Vagina (tissue), 2 donors: ENCODE data around the gene CAPZA2. TPM values are rescaled to one million over a fixed set of nuclear protein-coding genes. Genes with fewer than 3 reads are reported as not detected.

Source experiments
- DNase-seq, 2 donors: peaks; one replicate each; pipeline ENCODE4 v3.0.0-alpha.2; 2017; ENCODE audit errors: extremely low spot score in 2 of 2
- H3K27ac ChIP-seq: fragments of 200-600 bp; sonication (generic); one replicate; pipeline ENCODE4 v1.5.1; 2019
- H3K27me3 ChIP-seq: fragments of 200-600 bp; sonication (generic); one replicate; pipeline ENCODE4 v1.5.1; 2019
- H3K36me3 ChIP-seq, 2 donors: fragments of 200-600 bp; sonication (generic); one replicate each; pipeline ENCODE4 v1.5.1; 2017 to 2019
- H3K4me1 ChIP-seq: fragments of 200-600 bp; sonication (generic); one replicate; pipeline ENCODE4 v1.5.1; 2019
- H3K4me3 ChIP-seq, 2 donors: fragments of 200-600 bp; sonication (generic); 1 replicate in 1 of 2; 2 replicates in 1 of 2; pipeline ENCODE4 v1.5.1; 2016 to 2019
- H3K9me3 ChIP-seq: fragments of 200-600 bp; sonication (generic); one replicate; pipeline ENCODE4 v1.5.1; 2019
- POLR2A ChIP-seq, 2 donors: fragments of 450-650 bp; IDR thresholded peaks; one replicate each; pipeline ENCODE4 v1.6.1; 2017; ENCODE audit warnings: antibody characterized with exemption in 2 of 2, mild to moderate bottlenecking in 2 of 2, moderate library complexity in 2 of 2
- POLR2AphosphoS5 ChIP-seq, 2 donors: sonication (generic); formaldehyde crosslinking; IDR thresholded peaks; one replicate each; pipeline ENCODE4 v1.9.0; 2017; ENCODE audit warnings: antibody characterized with exemption in 2 of 2, mild to moderate bottlenecking in 2 of 2, low read depth in 1 of 2; ENCODE audit not compliant: insufficient read depth in 1 of 2
- intact Hi-C: fragments of 100-400 bp; cut with DNase I; formaldehyde crosslinking; loops from one replicate; pipeline ENCODE4 v1.15.1; 2023
- total RNA-seq: library from RNA; depleted of rRNA; stranded (reverse); fragments of >200 nt; gene quantifications from one replicate; pipeline ENCODE4 v1.2.3, GENCODE V29; 2016
- TF ChIP-seq, protein P1 (sequence below), 3 experiments: fragments of 450-650 bp in 2 of 3; fragments of 200-600 bp in 1 of 3; sonication (generic) in 1 of 3; IDR thresholded peaks; one replicate each; pipeline ENCODE4 v1.5.1; 2017 to 2019; ENCODE audit warnings: antibody characterized with exemption in 3 of 3, mild to moderate bottlenecking in 2 of 3, moderate library complexity in 2 of 3

CAPZA2 gene
- total RNA-seq, 1 donor from 2014 or later: 86.2 TPM

GRCh38 chr7:116877443-116878217 is 15.2 kb downstream of the CAPZA2 start:
- Histone ChIP-seq H3K4me3 (no peak overlapping the region), H3K4me1 (peaks cover 42% of the 10 kb centered on the region), H3K27ac (no peak overlapping the region), H3K36me3 (no peaks in the 10 kb centered on the region), H3K9me3 (no peaks in the 10 kb centered on the region), H3K27me3 (no peaks in the 10 kb centered on the region)
- no peak for DNase-seq
- intact Hi-C loops: no loop called here
- TF ChIP-seq POLR2AphosphoS5 (IDR thresholded peaks at IDR 0.05; ENCODE audit: insufficient read depth in 1 of 2, low read depth in 1 of 2) (no peak), POLR2A (IDR thresholded peaks at IDR 0.05) (no peak)
- TF ChIP-seq, protein P1, sequence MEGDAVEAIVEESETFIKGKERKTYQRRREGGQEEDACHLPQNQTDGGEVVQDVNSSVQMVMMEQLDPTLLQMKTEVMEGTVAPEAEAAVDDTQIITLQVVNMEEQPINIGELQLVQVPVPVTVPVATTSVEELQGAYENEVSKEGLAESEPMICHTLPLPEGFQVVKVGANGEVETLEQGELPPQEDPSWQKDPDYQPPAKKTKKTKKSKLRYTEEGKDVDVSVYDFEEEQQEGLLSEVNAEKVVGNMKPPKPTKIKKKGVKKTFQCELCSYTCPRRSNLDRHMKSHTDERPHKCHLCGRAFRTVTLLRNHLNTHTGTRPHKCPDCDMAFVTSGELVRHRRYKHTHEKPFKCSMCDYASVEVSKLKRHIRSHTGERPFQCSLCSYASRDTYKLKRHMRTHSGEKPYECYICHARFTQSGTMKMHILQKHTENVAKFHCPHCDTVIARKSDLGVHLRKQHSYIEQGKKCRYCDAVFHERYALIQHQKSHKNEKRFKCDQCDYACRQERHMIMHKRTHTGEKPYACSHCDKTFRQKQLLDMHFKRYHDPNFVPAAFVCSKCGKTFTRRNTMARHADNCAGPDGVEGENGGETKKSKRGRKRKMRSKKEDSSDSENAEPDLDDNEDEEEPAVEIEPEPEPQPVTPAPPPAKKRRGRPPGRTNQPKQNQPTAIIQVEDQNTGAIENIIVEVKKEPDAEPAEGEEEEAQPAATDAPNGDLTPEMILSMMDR (IDR thresholded peaks at IDR 0.05): no peak

DNA sequence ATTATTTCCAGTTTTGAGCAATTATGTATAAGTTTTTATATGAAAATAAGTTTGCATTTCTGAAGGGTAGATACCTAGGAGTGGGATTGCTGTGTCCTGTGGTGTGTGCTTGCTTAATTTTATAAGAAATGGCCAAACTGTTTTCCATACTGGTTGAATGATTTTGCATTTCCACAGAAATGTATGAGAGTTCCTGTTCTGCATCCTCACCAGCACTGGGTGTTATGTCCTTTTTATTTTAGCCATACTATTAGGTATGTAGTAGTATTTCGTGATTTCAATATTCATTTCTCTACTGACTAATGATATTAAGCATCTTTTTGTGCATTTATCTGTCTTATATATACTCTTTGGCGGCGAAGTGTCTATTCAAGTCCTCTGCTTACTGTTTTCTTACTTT is 22.3 kb downstream of the CAPZA2 start:
- H3K9me3 ChIP-seq: no peaks in the 10 kb centered on the region
- TF ChIP-seq POLR2A (IDR thresholded peaks at IDR 0.05) (no peak), POLR2AphosphoS5 (IDR thresholded peaks at IDR 0.05; ENCODE audit: insufficient read depth in 1 of 2, low read depth in 1 of 2) (no peak)
- TF ChIP-seq, protein P1 (IDR thresholded peaks at IDR 0.05): no peak
- no peak for DNase-seq
- H3K4me1 ChIP-seq: peaks cover 22% of the 10 kb centered on the region
- intact Hi-C loops: no loop called here
- no peaks in the 10 kb centered on the region for H3K27me3 ChIP-seq
- no peak overlapping the region for H3K27ac ChIP-seq
- peaks cover 0 to 9% of the 10 kb centered on the region in 2 donors for H3K36me3 ChIP-seq
- H3K4me3 ChIP-seq: no peak overlapping the region

DNA sequence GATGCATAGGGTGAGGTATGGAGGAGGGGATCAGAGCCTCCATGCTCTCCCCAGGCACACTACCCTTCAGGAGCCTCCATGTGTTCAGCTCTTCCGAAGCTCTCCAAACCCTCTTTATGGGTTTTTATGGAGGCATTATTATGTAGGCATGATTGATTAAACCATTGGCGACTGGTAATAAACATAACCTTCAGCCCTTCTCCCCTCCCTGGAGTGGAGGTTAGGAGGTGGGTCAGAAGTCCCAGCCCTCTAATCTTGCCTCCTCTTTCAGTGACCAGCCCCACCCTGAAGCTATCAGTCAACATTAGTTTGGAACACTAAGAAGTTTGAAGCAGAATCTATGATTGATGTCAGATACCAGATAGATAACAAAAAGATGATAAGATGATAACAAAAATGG is 23.3 kb downstream of the CAPZA2 start:
- Histone ChIP-seq H3K27me3 (no peaks in the 10 kb centered on the region), H3K27ac (no peak overlapping the region), H3K36me3 (peaks cover 0 to 9% of the 10 kb centered on the region in 2 donors), H3K4me3 (no peak overlapping the region), H3K4me1 (peaks cover 22% of the 10 kb centered on the region), H3K9me3 (no peaks in the 10 kb centered on the region)
- TF ChIP-seq POLR2AphosphoS5 (IDR thresholded peaks at IDR 0.05; ENCODE audit: insufficient read depth in 1 of 2, low read depth in 1 of 2): no peak
- TF ChIP-seq, protein P1 (IDR thresholded peaks at IDR 0.05): no peak
- TF ChIP-seq POLR2A (IDR thresholded peaks at IDR 0.05): no peak
- intact Hi-C loops: no loop called here
- DNase-seq: no peak

- Histone ChIP-seq H3K27ac (no peak overlapping the region), H3K4me1 (peaks cover 18% of the 10 kb centered on the region), H3K9me3 (no peaks in the 10 kb centered on the region), H3K4me3 (no peak overlapping the region), H3K27me3 (no peaks in the 10 kb centered on the region), H3K36me3 (peaks cover 0 to 9% of the 10 kb centered on the region in 2 donors)
- TF ChIP-seq POLR2A (IDR thresholded peaks at IDR 0.05): no peak
- TF ChIP-seq, protein P1 (IDR thresholded peaks at IDR 0.05): no peak
- no peak for TF ChIP-seq POLR2AphosphoS5 (IDR thresholded peaks at IDR 0.05; ENCODE audit: insufficient read depth in 1 of 2, low read depth in 1 of 2)
- intact Hi-C loops: no loop called here
- no peak for DNase-seq
Measured at GRCh38 chr7:116886543-116887156, 24.3 kb downstream of the CAPZA2 start.

DNA sequence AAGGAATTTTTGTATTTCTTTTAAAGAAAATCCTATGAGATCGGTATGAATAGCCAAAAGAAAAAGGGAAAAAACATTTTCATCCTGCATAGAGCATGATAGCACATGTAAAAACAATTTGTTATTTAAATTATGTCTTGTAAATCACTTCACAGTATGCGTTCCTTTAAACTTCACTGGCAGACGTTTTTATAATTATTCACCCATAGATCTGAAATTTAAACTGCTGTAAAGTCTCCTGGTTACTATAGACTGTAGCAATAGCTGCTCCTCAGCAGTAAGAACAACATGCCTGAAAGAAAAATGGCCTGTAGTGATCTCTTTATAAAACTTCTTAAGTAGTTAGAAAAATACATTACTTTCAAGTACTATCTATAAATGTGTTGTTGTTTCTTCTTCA is 26.5 kb downstream of the CAPZA2 start:
- H3K4me3 ChIP-seq: no peak overlapping the region
- H3K27ac ChIP-seq: no peak overlapping the region
- no peaks in the 10 kb centered on the region for H3K9me3 ChIP-seq
- TF ChIP-seq POLR2A (IDR thresholded peaks at IDR 0.05): no peak
- TF ChIP-seq POLR2AphosphoS5 (IDR thresholded peaks at IDR 0.05; ENCODE audit: insufficient read depth in 1 of 2, low read depth in 1 of 2): no peak
- TF ChIP-seq, protein P1 (IDR thresholded peaks at IDR 0.05): no peak
- no peak for DNase-seq
- H3K4me1 ChIP-seq: peaks cover 16% of the 10 kb centered on the region
- H3K36me3 ChIP-seq: peaks cover 0 to 26% of the 10 kb centered on the region in 2 donors
- intact Hi-C loops: no loop called here
- H3K27me3 ChIP-seq: no peaks in the 10 kb centered on the region
